ENCODE measurements around the gene CXADR. TPM values are rescaled to one million over a fixed set of nuclear protein-coding genes. Genes with fewer than 3 reads are reported as not detected.
"Not testable (repeated sequence)": the region's sequence is repeated elsewhere in the genome, so short reads cannot be mapped to it uniquely, and the experiment has no call there.

CXADR gene
- total and polyA plus RNA-seq, 4 donors: 6.3 to 40.2 (median 18.8) TPM

DNA sequence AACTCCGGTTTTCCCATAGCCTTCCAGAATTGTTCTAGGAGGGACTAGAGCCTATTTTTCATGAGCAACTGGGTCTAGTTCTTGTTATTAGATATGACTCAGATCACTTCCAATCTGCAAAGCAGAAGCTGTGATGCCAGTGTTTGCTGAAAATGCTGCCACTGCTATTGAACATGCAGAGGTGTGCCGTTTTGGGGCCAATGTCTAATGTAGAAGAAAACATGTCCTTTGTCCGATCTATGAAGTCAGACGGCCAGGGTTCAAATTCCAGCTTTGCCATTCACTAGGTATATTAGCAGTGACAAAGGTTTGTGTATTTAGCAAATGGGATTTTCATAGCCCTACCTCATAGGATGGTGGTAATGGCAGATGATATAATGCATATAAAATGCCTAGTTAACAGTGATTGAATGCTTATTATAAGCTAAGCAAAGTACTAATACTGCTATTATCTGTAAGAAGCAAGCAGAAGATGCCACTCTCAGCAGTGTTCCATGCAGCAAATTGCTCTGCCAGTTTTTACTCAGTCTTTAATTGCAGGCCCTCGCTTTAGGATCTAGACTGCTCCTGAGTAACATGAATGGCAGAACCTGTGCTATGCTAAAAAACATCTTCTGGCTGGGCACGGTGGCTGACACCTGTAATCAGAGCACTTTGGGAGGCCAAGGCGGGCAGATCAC is 40.1 kb upstream of the CXADR start:
- no peaks in the 10 kb centered on the region for H3K27me3 ChIP-seq (ENCODE audit: control insufficient read depth in 3 of 3, insufficient read depth in 3 of 3, low read length in 2 of 3)
- ATAC-seq (ENCODE audit: insufficient read depth, low FRiP score) (no peak), DNase-seq (no peak)
- H3K36me3 ChIP-seq (ENCODE audit: control insufficient read depth in 4 of 4, insufficient read depth in 4 of 4, low read length in 4 of 4): no peaks in the 10 kb centered on the region
- TF ChIP-seq, protein P1, sequence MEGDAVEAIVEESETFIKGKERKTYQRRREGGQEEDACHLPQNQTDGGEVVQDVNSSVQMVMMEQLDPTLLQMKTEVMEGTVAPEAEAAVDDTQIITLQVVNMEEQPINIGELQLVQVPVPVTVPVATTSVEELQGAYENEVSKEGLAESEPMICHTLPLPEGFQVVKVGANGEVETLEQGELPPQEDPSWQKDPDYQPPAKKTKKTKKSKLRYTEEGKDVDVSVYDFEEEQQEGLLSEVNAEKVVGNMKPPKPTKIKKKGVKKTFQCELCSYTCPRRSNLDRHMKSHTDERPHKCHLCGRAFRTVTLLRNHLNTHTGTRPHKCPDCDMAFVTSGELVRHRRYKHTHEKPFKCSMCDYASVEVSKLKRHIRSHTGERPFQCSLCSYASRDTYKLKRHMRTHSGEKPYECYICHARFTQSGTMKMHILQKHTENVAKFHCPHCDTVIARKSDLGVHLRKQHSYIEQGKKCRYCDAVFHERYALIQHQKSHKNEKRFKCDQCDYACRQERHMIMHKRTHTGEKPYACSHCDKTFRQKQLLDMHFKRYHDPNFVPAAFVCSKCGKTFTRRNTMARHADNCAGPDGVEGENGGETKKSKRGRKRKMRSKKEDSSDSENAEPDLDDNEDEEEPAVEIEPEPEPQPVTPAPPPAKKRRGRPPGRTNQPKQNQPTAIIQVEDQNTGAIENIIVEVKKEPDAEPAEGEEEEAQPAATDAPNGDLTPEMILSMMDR (IDR thresholded peaks at IDR 0.05; ENCODE audit: control extremely low read depth, extremely low read depth): no peak
- H3K9me3 ChIP-seq (ENCODE audit: control insufficient read depth in 4 of 4, insufficient read depth in 3 of 4, low read length in 3 of 4): no peaks in the 10 kb centered on the region
- H3K4me3 ChIP-seq: no peak overlapping the region
- no peak overlapping the region for H3K27ac ChIP-seq (ENCODE audit: low read depth in 1 of 2, low read length in 1 of 2)
- WGBS, 2 donors: 92 to 94% methylated on average over 7 of the region's 7 CpGs
- peaks cover 0 to under 1% (median 0%) of the 10 kb centered on the region in 5 donors for H3K4me1 ChIP-seq (ENCODE audit: control insufficient read depth in 5 of 5, insufficient read depth in 5 of 5, low read length in 5 of 5)
- no peak overlapping the region for H3K9ac ChIP-seq (ENCODE audit: insufficient read depth in 1 of 2, low read length in 2 of 2)

- no peak overlapping the region for H3K27ac ChIP-seq (ENCODE audit: low read depth in 1 of 2, low read length in 1 of 2)
- no peaks in the 10 kb centered on the region for H3K9me3 ChIP-seq (ENCODE audit: control insufficient read depth in 4 of 4, insufficient read depth in 3 of 4, low read length in 3 of 4)
- TF ChIP-seq, protein P1 (IDR thresholded peaks at IDR 0.05; ENCODE audit: control extremely low read depth, extremely low read depth): no peak
- H3K9ac ChIP-seq (ENCODE audit: insufficient read depth in 1 of 2, low read length in 2 of 2): no peak overlapping the region
- DNase-seq (no peak), ATAC-seq (ENCODE audit: insufficient read depth, low FRiP score) (no peak)
- no peaks in the 10 kb centered on the region for H3K27me3 ChIP-seq (ENCODE audit: control insufficient read depth in 3 of 3, insufficient read depth in 3 of 3, low read length in 2 of 3)
- no peak overlapping the region for H3K4me3 ChIP-seq
- H3K4me1 ChIP-seq (ENCODE audit: control insufficient read depth in 5 of 5, insufficient read depth in 5 of 5, low read length in 5 of 5): no peaks in the 10 kb centered on the region
- H3K36me3 ChIP-seq (ENCODE audit: control insufficient read depth in 4 of 4, insufficient read depth in 4 of 4, low read length in 4 of 4): no peaks in the 10 kb centered on the region
- WGBS, 2 donors: 76 to 82% methylated on average over 4 of the region's 4 CpGs
Observed at GRCh38 chr21:17476006-17476405, 36.8 kb upstream of the CXADR start.

DNA sequence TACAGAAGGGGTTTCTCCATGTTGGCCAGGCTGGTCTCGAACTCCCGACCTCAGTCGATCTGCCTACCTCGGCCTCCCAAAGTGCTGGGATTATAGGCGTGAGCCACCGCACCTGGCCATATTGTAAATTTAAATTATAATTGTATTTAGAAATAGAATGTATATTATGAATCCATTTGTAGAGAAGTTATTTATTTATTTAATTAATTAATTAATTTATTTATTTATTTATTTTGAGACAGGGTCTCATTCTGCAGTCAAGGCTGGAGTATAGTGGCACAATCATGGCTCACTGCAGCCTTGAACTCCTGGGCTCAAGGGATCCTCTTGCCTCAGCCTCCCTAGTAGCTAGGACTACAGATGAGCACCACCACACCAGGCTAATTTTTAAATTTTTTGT is 34.7 kb upstream of the CXADR start:
- 95% methylated on average over 6 of the region's 6 CpGs for WGBS, 2 donors
- DNase-seq; H3K9ac ChIP-seq (ENCODE audit: insufficient read depth in 1 of 2, low read length in 2 of 2); H3K27me3 ChIP-seq (ENCODE audit: control insufficient read depth in 3 of 3, insufficient read depth in 3 of 3, low read length in 2 of 3); ATAC-seq (ENCODE audit: insufficient read depth, low FRiP score); H3K4me3 ChIP-seq; H3K4me1 ChIP-seq (ENCODE audit: control insufficient read depth in 5 of 5, insufficient read depth in 5 of 5, low read length in 5 of 5); H3K36me3 ChIP-seq (ENCODE audit: control insufficient read depth in 4 of 4, insufficient read depth in 4 of 4, low read length in 4 of 4); H3K27ac ChIP-seq (ENCODE audit: low read depth in 1 of 2, low read length in 1 of 2); H3K9me3 ChIP-seq (ENCODE audit: control insufficient read depth in 4 of 4, insufficient read depth in 3 of 4, low read length in 3 of 4): not testable (repeated sequence)

DNA sequence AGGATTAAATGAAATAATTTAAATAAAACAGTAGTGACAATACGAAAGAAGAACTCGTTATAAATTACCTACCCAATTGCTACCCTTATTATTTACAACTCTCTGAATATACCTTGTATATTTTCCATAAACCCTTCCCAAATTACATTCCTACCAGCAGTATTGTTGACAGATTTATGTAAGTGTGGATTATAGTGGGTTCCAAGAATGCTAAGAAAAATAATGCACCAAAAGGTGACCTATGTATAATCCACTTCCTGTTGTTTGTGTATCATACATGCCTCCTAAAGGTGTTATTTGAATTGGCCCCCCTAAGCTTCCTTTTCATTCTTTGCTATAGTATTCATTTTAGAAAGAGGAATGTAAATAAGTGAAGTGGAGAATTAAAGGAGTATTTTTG is 33.2 kb upstream of the CXADR start:
- no peaks in the 10 kb centered on the region for H3K27me3 ChIP-seq (ENCODE audit: control insufficient read depth in 3 of 3, insufficient read depth in 3 of 3, low read length in 2 of 3)
- WGBS, 2 donors: 89 to 90% methylated on average over 2 of the region's 2 CpGs
- H3K27ac ChIP-seq (ENCODE audit: low read depth in 1 of 2, low read length in 1 of 2): no peak overlapping the region
- H3K4me3 ChIP-seq: no peak overlapping the region
- no peak for DNase-seq
- H3K4me1 ChIP-seq (ENCODE audit: control insufficient read depth in 5 of 5, insufficient read depth in 5 of 5, low read length in 5 of 5): no peaks in the 10 kb centered on the region
- TF ChIP-seq, protein P1 (IDR thresholded peaks at IDR 0.05; ENCODE audit: control extremely low read depth, extremely low read depth): no peak
- no peaks in the 10 kb centered on the region for H3K36me3 ChIP-seq (ENCODE audit: control insufficient read depth in 4 of 4, insufficient read depth in 4 of 4, low read length in 4 of 4)
- H3K9ac ChIP-seq (ENCODE audit: insufficient read depth in 1 of 2, low read length in 2 of 2): no peak overlapping the region
- H3K9me3 ChIP-seq (ENCODE audit: control insufficient read depth in 4 of 4, insufficient read depth in 3 of 4, low read length in 3 of 4): no peaks in the 10 kb centered on the region
- no peak for ATAC-seq (ENCODE audit: insufficient read depth, low FRiP score)
